Prostate gland (tissue), 2 donors: ENCODE results near the gene LSG1.

ENCODE experiments used
- CTCF ChIP-seq, 4 experiments: fragments of 200-600 bp in 2 of 4; fragments of 450-650 bp in 2 of 4; sonication (generic) in 2 of 4; IDR thresholded peaks; 1 replicate in 3 of 4; 2 replicates in 1 of 4; pipeline ENCODE4 v1.5.1; 2016 to 2019; ENCODE audit warnings: antibody characterized with exemption in 4 of 4, mild to moderate bottlenecking in 2 of 4, moderate library complexity in 2 of 4
- POLR2A ChIP-seq: fragments of 450-650 bp; IDR thresholded peaks from one replicate; pipeline ENCODE4 v1.6.1; 2016; ENCODE audit warnings: antibody characterized with exemption, mild to moderate bottlenecking

- no peak for TF ChIP-seq POLR2A
- no peak for TF ChIP-seq CTCF (IDR thresholded peaks at IDR 0.05)
Observed at GRCh38 chr3:194685065-194685717, 13.2 kb upstream of the LSG1 start.
